ENCODE measurements around the gene MTA3.

Gene MTA3

DNA sequence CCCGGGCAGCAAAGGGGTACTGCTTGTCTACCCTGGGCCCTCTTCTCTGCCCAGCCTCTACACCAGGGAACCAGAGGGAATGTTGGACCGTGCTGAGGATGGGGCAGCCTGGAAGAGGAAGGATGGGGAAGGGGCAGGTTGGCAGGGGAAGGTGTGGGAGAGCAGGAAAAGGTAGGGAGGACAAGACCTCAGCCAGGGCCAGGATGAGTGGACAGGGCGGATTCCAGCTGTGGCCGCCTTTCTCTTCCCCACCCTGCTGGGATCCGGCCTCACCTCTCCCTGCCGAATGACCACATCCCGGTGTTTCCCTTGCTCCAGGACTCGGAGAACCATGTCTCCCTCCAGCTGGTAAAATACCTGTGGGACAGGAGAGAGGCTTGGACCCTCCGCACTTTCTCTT lies 215.1 kb downstream of the MTA3 start:
- no peaks in the 10 kb centered on the region for H3K9me3 ChIP-seq (ENCODE audit: low read depth, low read length)
- H3K4me3 ChIP-seq: no peak overlapping the region
- no peak overlapping the region for H3K9ac ChIP-seq (ENCODE audit: insufficient read length)
- TF ChIP-seq EZH2 (IDR thresholded peaks at IDR 0.05) (no peak), FOXP2 (optimal IDR thresholded peaks at IDR 0.05; ENCODE audit: control extremely low read depth, extremely low read length, insufficient read depth) (no peak), POLR2AphosphoS5 (IDR thresholded peaks at IDR 0.05; ENCODE audit: borderline replicate concordance, low read depth, low read length) (no peak)
- H3K27ac ChIP-seq: no peak overlapping the region
- DNase-seq (ENCODE audit: low read depth, low spot score): no peak
- no peaks in the 10 kb centered on the region for H3K36me3 ChIP-seq (ENCODE audit: insufficient read depth, low read length)

DNA sequence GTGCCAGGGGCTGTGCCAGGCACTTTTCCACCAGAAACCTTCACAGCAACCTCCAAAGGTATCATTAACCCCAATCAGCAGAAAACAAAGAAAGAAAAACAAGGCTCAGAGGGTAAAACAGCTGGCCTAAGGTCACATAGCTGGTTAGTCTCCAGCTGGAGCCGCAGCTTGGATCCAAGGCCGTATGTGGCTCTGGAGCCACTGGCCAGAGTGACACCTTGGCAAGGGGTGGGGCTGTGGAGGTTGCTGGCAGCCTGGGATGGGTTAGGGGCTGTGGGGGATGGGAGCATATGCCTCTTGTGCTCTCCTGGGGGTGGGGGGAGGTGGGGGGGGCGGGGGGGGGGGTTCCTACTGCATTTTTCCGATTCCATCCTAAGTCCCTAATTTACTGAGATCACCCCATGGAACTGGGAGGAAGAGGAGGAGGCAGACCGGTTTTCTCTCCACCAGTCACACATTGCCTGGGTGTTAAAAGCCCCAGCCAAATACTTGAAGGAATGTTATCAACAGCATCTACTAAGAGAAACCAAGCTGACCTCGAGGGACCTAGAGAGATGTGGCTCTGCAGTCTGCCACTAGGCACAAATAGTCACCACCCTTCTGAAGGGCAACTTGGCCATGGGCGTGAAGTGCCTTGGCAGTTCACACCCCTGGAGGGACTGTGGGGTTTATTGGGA lies 215.9 kb downstream of the MTA3 start:
- H3K9me3 ChIP-seq (ENCODE audit: low read depth, low read length): no peaks in the 10 kb centered on the region
- no peaks in the 10 kb centered on the region for H3K36me3 ChIP-seq (ENCODE audit: insufficient read depth, low read length)
- no peak for TF ChIP-seq EZH2 (IDR thresholded peaks at IDR 0.05)
- no peak for TF ChIP-seq POLR2AphosphoS5 (IDR thresholded peaks at IDR 0.05; ENCODE audit: borderline replicate concordance, low read depth, low read length)
- no peak for TF ChIP-seq FOXP2 (optimal IDR thresholded peaks at IDR 0.05; ENCODE audit: control extremely low read depth, extremely low read length, insufficient read depth)
- no peak overlapping the region for H3K4me3 ChIP-seq
- H3K27ac ChIP-seq: no peak overlapping the region
- DNase-seq (ENCODE audit: low read depth, low spot score): no peak
- no peak overlapping the region for H3K9ac ChIP-seq (ENCODE audit: insufficient read length)

DNA sequence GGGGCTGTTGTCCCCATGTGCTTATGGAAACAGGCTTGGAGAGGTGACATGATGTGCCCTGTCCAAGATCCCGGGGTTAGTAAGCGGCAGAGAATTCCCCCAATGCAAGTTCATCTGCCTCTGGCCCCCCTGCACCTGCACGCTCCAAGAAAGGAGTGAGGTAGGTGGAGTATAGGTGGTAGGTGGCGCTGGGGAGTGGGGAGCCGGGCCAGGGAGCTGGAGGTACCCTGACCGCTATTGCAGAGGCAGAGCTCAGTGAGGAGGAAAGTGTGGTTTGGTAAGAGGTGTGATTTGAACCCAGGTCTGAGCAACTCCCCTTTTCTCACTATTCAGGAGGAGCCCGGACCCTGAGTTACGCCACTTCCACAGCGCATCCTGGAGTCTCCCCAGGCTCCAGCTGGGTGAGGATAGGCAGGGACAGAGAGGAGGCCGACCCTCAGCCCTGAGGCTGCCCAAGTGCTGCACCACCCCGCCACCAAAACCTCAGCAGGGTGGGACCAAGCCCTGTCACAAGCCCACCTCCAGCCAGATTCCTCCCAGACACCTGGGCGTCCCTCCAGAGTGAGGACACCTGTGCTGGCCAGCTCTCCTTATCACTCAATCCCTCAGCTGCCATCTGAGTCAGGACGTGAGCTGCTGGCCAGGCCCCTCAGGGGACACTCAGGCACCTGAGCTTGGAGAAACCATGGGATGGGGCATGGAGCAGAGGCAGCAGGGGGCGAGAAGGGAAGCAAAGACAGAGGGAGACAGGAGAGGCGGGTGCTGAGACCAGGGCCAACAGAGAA lies 218.3 kb downstream of the MTA3 start:
- no peak for DNase-seq (ENCODE audit: low read depth, low spot score)
- no peak overlapping the region for H3K4me3 ChIP-seq
- no peaks in the 10 kb centered on the region for H3K36me3 ChIP-seq (ENCODE audit: insufficient read depth, low read length)
- H3K9me3 ChIP-seq (ENCODE audit: low read depth, low read length): no peaks in the 10 kb centered on the region
- no peak overlapping the region for H3K27ac ChIP-seq
- TF ChIP-seq POLR2AphosphoS5 (IDR thresholded peaks at IDR 0.05; ENCODE audit: borderline replicate concordance, low read depth, low read length) (no peak), FOXP2 (optimal IDR thresholded peaks at IDR 0.05; ENCODE audit: control extremely low read depth, extremely low read length, insufficient read depth) (no peak), EZH2 (IDR thresholded peaks at IDR 0.05) (no peak)
- H3K9ac ChIP-seq (ENCODE audit: insufficient read length): no peak overlapping the region

DNA sequence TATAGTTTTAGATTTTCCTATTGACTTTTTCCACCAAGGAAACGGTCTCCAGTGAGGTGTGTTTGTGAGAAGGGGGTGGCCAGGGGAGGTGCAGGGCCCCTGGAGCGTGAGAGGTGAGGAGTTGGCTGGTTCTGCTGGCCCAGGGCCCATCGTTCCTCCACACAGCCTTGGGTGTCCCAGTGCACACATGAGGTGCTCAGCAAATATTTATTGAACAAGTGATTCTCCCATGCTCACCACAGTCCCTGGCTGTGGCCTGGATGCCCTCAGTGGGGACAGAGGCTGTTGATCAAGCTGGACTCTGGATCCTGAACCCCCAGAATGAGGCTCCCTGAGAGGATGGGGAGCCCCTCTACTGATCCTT lies 219.0 kb downstream of the MTA3 start:
- Histone ChIP-seq H3K9ac (ENCODE audit: insufficient read length) (no peak overlapping the region), H3K4me3 (no peak overlapping the region), H3K9me3 (ENCODE audit: low read depth, low read length) (no peaks in the 10 kb centered on the region)

DNA sequence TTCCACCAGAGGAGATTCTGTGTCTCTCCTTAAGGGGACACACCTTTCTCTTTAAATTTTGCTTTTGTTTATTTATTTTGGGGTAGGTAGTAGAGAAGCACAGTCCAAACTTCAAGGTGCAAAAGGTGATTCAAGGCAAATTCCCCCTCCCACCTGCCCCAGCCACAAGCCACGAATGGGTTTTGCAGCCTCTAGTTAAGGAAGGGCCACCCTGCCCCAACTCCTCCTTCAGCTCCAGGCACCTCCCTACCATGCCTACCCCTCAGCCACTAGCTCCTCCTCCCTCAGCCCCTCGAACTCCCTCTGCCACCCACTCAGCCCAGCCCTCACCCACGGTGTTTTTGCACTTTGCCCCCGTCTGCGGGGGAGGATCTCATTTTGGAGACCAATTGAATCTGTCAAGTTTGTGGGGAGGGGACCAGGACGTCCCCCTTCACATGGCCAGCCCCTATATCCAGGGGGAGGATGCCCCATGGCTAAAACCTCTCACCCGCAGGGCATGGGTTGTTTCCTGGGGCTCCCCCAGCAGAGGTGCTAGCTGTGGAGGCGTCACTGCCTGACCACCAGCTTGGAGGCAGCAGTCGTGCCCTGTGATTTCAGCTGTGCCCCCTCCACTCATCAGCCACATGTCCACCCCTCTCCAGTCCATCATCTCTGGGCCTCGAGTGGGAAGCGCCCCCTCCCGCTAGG lies 219.5 kb downstream of the MTA3 start:
- DNase-seq (ENCODE audit: low read depth, low spot score): no peak
- TF ChIP-seq FOXP2 (optimal IDR thresholded peaks at IDR 0.05; ENCODE audit: control extremely low read depth, extremely low read length, insufficient read depth): no peak
- no peak for TF ChIP-seq POLR2AphosphoS5 (IDR thresholded peaks at IDR 0.05; ENCODE audit: borderline replicate concordance, low read depth, low read length)
- no peak for TF ChIP-seq EZH2 (IDR thresholded peaks at IDR 0.05)
- H3K4me3 ChIP-seq: no peak overlapping the region

More for the DNA sequence above, 219.0 kb downstream of the MTA3 start:
- Histone ChIP-seq H3K27ac (no peak overlapping the region), H3K36me3 (ENCODE audit: insufficient read depth, low read length) (no peaks in the 10 kb centered on the region)
- TF ChIP-seq POLR2AphosphoS5 (IDR thresholded peaks at IDR 0.05; ENCODE audit: borderline replicate concordance, low read depth, low read length): no peak
- no peak for TF ChIP-seq EZH2 (IDR thresholded peaks at IDR 0.05)
- TF ChIP-seq FOXP2 (optimal IDR thresholded peaks at IDR 0.05; ENCODE audit: control extremely low read depth, extremely low read length, insufficient read depth): no peak
- DNase-seq (ENCODE audit: low read depth, low spot score): no peak

DNA sequence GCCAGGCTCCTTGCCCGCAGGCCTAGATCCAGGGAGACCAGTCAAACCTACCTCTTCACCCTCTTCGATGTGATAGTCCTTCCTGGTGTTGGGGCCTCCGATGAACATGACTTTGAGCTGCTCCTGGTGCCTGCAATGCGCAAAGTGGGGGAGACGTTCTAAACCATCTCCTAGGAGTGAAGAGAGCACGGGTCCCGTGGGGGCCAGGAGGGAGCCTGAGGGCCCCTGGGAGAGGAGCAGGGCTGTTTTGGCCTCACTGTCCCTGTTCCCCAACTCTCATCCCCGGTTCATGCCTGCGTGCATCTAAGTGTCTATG lies 220.0 kb downstream of the MTA3 start:
- Histone ChIP-seq H3K9ac (ENCODE audit: insufficient read length) (no peak overlapping the region), H3K27ac (no peak overlapping the region), H3K9me3 (ENCODE audit: low read depth, low read length) (no peaks in the 10 kb centered on the region), H3K36me3 (ENCODE audit: insufficient read depth, low read length) (no peaks in the 10 kb centered on the region), H3K4me3 (no peak overlapping the region)
- no peak for DNase-seq (ENCODE audit: low read depth, low spot score)
- TF ChIP-seq POLR2AphosphoS5 (IDR thresholded peaks at IDR 0.05; ENCODE audit: borderline replicate concordance, low read depth, low read length) (no peak), FOXP2 (optimal IDR thresholded peaks at IDR 0.05; ENCODE audit: control extremely low read depth, extremely low read length, insufficient read depth) (no peak), EZH2 (IDR thresholded peaks at IDR 0.05) (no peak)

More for the DNA sequence above, 219.5 kb downstream of the MTA3 start:
- Histone ChIP-seq H3K9ac (ENCODE audit: insufficient read length) (no peak overlapping the region), H3K36me3 (ENCODE audit: insufficient read depth, low read length) (no peaks in the 10 kb centered on the region), H3K27ac (no peak overlapping the region), H3K9me3 (ENCODE audit: low read depth, low read length) (no peaks in the 10 kb centered on the region)

GRCh38 chr2:42788882-42789281 lies 220.4 kb downstream of the MTA3 start:
- DNase-seq (ENCODE audit: low read depth, low spot score): no peak

GRCh38 chr2:42789751-42790150 lies 221.3 kb downstream of the MTA3 start:
- no peak for DNase-seq (ENCODE audit: low read depth, low spot score)
- no peaks in the 10 kb centered on the region for H3K9me3 ChIP-seq (ENCODE audit: low read depth, low read length)
- no peak overlapping the region for H3K9ac ChIP-seq (ENCODE audit: insufficient read length)
- TF ChIP-seq POLR2AphosphoS5 (IDR thresholded peaks at IDR 0.05; ENCODE audit: borderline replicate concordance, low read depth, low read length): no peak
- no peak for TF ChIP-seq EZH2 (IDR thresholded peaks at IDR 0.05)
- TF ChIP-seq FOXP2 (optimal IDR thresholded peaks at IDR 0.05; ENCODE audit: control extremely low read depth, extremely low read length, insufficient read depth): no peak
- H3K4me3 ChIP-seq: no peak overlapping the region
- H3K36me3 ChIP-seq (ENCODE audit: insufficient read depth, low read length): no peaks in the 10 kb centered on the region
- H3K27ac ChIP-seq: no peak overlapping the region

More at GRCh38 chr2:42788882-42789281, 220.4 kb downstream of the MTA3 start:
- no peaks in the 10 kb centered on the region for H3K9me3 ChIP-seq (ENCODE audit: low read depth, low read length)
- TF ChIP-seq EZH2 (IDR thresholded peaks at IDR 0.05) (no peak), POLR2AphosphoS5 (IDR thresholded peaks at IDR 0.05; ENCODE audit: borderline replicate concordance, low read depth, low read length) (no peak), FOXP2 (optimal IDR thresholded peaks at IDR 0.05; ENCODE audit: control extremely low read depth, extremely low read length, insufficient read depth) (no peak)
- H3K27ac ChIP-seq: no peak overlapping the region
- no peak overlapping the region for H3K4me3 ChIP-seq
- no peaks in the 10 kb centered on the region for H3K36me3 ChIP-seq (ENCODE audit: insufficient read depth, low read length)
- no peak overlapping the region for H3K9ac ChIP-seq (ENCODE audit: insufficient read length)
